ENCODE results near the gene ECI2.

ECI2 gene

DNA sequence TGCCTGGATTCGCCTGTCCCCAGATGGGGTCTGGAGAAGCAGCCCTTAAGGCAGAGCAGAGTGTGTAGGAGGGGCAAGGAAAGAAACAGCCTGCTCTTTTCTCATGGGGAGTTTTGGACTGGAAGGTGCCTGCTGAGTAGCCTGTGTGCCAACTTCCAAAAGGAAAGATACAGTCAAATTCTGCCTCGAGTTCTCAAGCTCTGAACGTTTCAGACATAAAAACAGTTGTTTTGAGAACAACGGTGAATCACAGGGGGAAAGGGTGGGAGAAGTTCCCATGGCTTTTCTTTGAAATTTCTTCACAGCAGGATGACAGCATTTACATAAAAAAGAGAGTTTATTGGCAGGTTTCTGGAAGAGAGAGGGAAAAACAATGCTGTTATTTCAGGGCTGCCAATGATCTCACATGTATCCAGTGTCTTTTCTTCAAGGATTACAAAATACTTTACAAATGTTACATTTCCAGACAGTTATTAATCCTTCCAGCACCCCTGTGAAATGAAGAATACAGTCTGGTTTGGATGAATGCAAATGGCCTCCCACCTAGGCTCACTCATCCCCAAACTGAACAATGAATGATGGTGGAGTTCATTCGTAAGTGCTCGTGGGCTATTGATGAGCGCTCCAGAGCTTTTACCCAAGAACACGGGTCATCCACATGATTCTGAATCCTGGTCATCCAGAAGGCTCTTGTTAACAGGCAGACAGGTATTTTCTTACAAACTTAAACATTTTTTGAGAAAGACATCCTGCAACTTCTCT, 33.8 kb upstream of the ECI2 start:
- Histone ChIP-seq H3K27me3 (ENCODE audit: insufficient read depth, low read depth) (no peaks in the 10 kb centered on the region), H4K20me1 (ENCODE audit: insufficient read depth) (no peaks in the 10 kb centered on the region), H3K36me3 (ENCODE audit: insufficient read depth) (no peaks in the 10 kb centered on the region), H3K79me2 (ENCODE audit: insufficient read depth, low read depth) (no peaks in the 10 kb centered on the region), H3K27ac (no peak overlapping the region), H3K4me3 (IDR thresholded peaks at IDR 0.05; ENCODE audit: insufficient read depth, low read depth, low read length) (no peak overlapping the region), H2AFZ (ENCODE audit: low read depth) (no peak overlapping the region), H3K4me2 (no peak overlapping the region), H3K9ac (no peak overlapping the region), H3K4me1 (ENCODE audit: low read depth, poor library complexity, severe bottlenecking) (no peaks in the 10 kb centered on the region)
- TF ChIP-seq, protein P1, sequence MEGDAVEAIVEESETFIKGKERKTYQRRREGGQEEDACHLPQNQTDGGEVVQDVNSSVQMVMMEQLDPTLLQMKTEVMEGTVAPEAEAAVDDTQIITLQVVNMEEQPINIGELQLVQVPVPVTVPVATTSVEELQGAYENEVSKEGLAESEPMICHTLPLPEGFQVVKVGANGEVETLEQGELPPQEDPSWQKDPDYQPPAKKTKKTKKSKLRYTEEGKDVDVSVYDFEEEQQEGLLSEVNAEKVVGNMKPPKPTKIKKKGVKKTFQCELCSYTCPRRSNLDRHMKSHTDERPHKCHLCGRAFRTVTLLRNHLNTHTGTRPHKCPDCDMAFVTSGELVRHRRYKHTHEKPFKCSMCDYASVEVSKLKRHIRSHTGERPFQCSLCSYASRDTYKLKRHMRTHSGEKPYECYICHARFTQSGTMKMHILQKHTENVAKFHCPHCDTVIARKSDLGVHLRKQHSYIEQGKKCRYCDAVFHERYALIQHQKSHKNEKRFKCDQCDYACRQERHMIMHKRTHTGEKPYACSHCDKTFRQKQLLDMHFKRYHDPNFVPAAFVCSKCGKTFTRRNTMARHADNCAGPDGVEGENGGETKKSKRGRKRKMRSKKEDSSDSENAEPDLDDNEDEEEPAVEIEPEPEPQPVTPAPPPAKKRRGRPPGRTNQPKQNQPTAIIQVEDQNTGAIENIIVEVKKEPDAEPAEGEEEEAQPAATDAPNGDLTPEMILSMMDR (conservative IDR thresholded peaks at IDR 0.05; ENCODE audit: low read depth, low read length) = no peak

GRCh38 chr6:4167833-4168232, 32.5 kb upstream of the ECI2 start:
- no peaks in the 10 kb centered on the region for H4K20me1 ChIP-seq (ENCODE audit: insufficient read depth)
- H3K9ac ChIP-seq = no peak overlapping the region
- H2AFZ ChIP-seq (ENCODE audit: low read depth) = no peak overlapping the region

DNA sequence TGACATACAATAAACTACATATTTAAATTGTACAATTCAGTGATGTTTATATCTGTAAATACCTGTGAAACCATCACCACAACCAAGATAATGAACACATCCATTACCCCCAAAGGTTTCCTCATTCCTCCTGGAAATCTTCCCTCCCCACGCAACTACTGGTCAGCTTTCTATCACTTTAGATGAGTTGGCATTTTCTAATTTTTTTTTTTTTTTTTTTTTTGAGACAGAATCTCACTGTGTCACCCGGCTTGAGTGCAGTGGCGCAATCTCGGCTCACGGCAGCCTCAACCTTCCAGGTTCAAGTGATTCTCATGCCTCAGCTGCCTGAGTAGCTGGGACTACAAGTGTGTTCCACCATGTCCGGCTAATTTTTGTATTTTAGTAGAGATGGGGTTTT, 31.7 kb upstream of the ECI2 start:
- Histone ChIP-seq H3K27ac (no peak overlapping the region), H3K4me2 (no peak overlapping the region), H3K79me2 (ENCODE audit: insufficient read depth, low read depth) (no peaks in the 10 kb centered on the region), H4K20me1 (ENCODE audit: insufficient read depth) (no peaks in the 10 kb centered on the region), H3K27me3 (ENCODE audit: insufficient read depth, low read depth) (no peaks in the 10 kb centered on the region), H3K9ac (no peak overlapping the region), H2AFZ (ENCODE audit: low read depth) (no peak overlapping the region), H3K4me3 (IDR thresholded peaks at IDR 0.05; ENCODE audit: insufficient read depth, low read depth, low read length) (no peak overlapping the region), H3K4me1 (ENCODE audit: low read depth, poor library complexity, severe bottlenecking) (no peaks in the 10 kb centered on the region), H3K36me3 (ENCODE audit: insufficient read depth) (no peaks in the 10 kb centered on the region)
- TF ChIP-seq, protein P1 (conservative IDR thresholded peaks at IDR 0.05; ENCODE audit: low read depth, low read length) = no peak

More at GRCh38 chr6:4167833-4168232, 32.5 kb upstream of the ECI2 start:
- Histone ChIP-seq H3K27ac (no peak overlapping the region), H3K4me1 (ENCODE audit: low read depth, poor library complexity, severe bottlenecking) (no peaks in the 10 kb centered on the region), H3K79me2 (ENCODE audit: insufficient read depth, low read depth) (no peaks in the 10 kb centered on the region), H3K27me3 (ENCODE audit: insufficient read depth, low read depth) (no peaks in the 10 kb centered on the region), H3K4me3 (IDR thresholded peaks at IDR 0.05; ENCODE audit: insufficient read depth, low read depth, low read length) (no peak overlapping the region), H3K4me2 (no peak overlapping the region), H3K36me3 (ENCODE audit: insufficient read depth) (no peaks in the 10 kb centered on the region)
- TF ChIP-seq, protein P1 (conservative IDR thresholded peaks at IDR 0.05; ENCODE audit: low read depth, low read length) = no peak

DNA sequence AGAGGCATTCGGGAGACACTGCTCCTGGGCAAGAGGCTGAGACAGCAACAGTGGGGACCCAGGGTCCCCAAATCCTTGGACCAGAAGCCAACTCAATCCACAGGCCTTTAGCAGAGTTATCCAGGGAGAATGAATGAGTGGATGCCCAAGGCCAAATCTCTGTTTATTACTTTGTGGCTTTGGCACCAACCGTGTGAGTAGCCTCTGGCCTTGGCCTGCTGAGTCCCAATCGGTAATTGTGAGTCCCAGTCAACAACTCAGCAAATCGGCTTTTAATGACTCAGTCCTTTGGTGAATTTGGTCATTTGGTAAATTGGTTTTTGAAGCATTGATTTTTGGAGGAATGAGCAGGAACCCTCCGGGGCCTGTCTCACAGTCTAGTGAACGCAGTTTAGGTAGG, 29.1 kb upstream of the ECI2 start:
- Histone ChIP-seq H3K9ac (no peak overlapping the region), H3K4me1 (ENCODE audit: low read depth, poor library complexity, severe bottlenecking) (no peaks in the 10 kb centered on the region), H3K79me2 (ENCODE audit: insufficient read depth, low read depth) (no peaks in the 10 kb centered on the region), H3K27ac (no peak overlapping the region), H3K27me3 (ENCODE audit: insufficient read depth, low read depth) (no peaks in the 10 kb centered on the region), H2AFZ (ENCODE audit: low read depth) (no peak overlapping the region), H3K36me3 (ENCODE audit: insufficient read depth) (no peaks in the 10 kb centered on the region), H3K4me2 (no peak overlapping the region), H3K4me3 (IDR thresholded peaks at IDR 0.05; ENCODE audit: insufficient read depth, low read depth, low read length) (no peak overlapping the region), H4K20me1 (ENCODE audit: insufficient read depth) (no peaks in the 10 kb centered on the region)
- TF ChIP-seq, protein P1 (conservative IDR thresholded peaks at IDR 0.05; ENCODE audit: low read depth, low read length) = no peak

All from KMS-11 (cell line).